NT2/D1 (cell line): ENCODE results near the gene ANP32E.
"Not testable (repeated sequence)": the region's sequence is repeated elsewhere in the genome, so short reads cannot be mapped to it uniquely, and the experiment has no call there.

Experiments used
- DNase-seq: peaks from one replicate; pipeline ENCODE4 v3.0.0-alpha.2; 2011; ENCODE audit warnings: low read depth, low spot score
- H3K27me3 ChIP-seq: 2 replicates; pipeline ENCODE4 v1.6.0; 2011; ENCODE audit warnings: mild to moderate bottlenecking; ENCODE audit not compliant: insufficient read length, insufficient read depth
- H3K36me3 ChIP-seq: 2 replicates; pipeline ENCODE4 v1.6.1; 2011; ENCODE audit warnings: mild to moderate bottlenecking, low read length, mixed read lengths; ENCODE audit not compliant: insufficient read depth, insufficient read length
- H3K4me1 ChIP-seq: 2 replicates; pipeline ENCODE4 v1.5.1; 2011; ENCODE audit not compliant: insufficient read depth, insufficient read length
- H3K4me3 ChIP-seq: 2 replicates; pipeline ENCODE4 v1.5.1; 2011; ENCODE audit warnings: low read depth; ENCODE audit not compliant: insufficient read length
- H3K9ac ChIP-seq: 2 replicates; pipeline ENCODE4 v1.6.0; 2011; ENCODE audit warnings: low read depth; ENCODE audit not compliant: insufficient read length
- H3K9me3 ChIP-seq: 2 replicates; pipeline ENCODE4 v1.5.1; 2011; ENCODE audit warnings: mild to moderate bottlenecking, low read length; ENCODE audit not compliant: insufficient read depth
- SUZ12 ChIP-seq: IDR thresholded peaks from 2 replicates; pipeline ENCODE4 v1.6.1; 2011; ENCODE audit not compliant: insufficient read length, insufficient read depth; ENCODE audit errors: extremely low read depth
- YY1 ChIP-seq: IDR thresholded peaks from 2 replicates; pipeline ENCODE4 v1.6.1; 2011; ENCODE audit not compliant: insufficient read length, insufficient read depth
- ZNF274 ChIP-seq: IDR thresholded peaks from 2 replicates; pipeline ENCODE4 v1.6.1; 2011; ENCODE audit warnings: mild to moderate bottlenecking, low read depth, low read length

Gene ANP32E

DNA sequence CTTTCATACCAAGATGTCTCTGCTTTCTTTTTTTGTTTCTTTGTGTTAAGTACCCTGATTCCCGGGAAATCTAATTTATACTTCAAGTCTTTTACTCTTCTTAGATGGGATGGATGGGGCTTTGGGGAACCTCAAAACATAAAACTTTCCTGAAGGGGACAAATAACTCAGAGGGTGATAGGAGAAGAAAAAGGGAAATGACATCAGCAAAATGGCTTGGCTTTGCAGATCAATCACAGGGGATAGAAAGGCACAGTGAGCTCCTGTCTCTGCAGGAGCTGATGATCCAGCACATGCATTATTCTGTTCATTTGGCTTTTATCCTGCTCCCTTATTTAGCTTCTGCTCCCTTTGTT, 20.3 kb upstream of the ANP32E start:
- no peaks in the 10 kb centered on the region for H3K4me1 ChIP-seq
- TF ChIP-seq ZNF274 (no peak), YY1 (no peak), SUZ12 (no peak)
- peaks cover 3% of the 10 kb centered on the region for H3K36me3 ChIP-seq
- no peaks in the 10 kb centered on the region for H3K9me3 ChIP-seq
- H3K27me3 ChIP-seq: no peaks in the 10 kb centered on the region
- H3K4me3 ChIP-seq: peak overlapping the region; percentile 63
- DNase-seq: no peak
- H3K9ac ChIP-seq: peak overlapping the region; percentile 85

DNA sequence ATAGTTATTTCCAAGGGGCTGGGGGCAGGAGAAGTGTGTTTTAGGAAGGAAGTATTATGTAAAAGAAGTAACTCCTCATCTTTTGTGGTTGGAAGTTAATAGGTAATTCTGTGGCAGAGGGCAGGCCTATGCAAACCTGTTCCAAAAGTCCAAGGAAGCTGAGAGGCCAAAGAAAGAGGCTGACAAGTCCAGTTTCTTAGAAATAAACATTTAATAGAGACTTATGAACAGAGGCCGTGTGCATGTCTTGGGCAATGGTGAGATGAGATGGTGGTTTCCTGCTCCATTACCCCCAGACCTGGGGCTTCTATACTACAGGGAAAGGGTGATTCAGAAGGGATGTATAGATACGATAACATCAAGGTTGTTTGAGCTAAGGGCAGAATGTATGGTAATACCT, 14.0 kb upstream of the ANP32E start:
- no peaks in the 10 kb centered on the region for H3K9me3 ChIP-seq
- no peak overlapping the region for H3K9ac ChIP-seq
- DNase-seq: no peak
- H3K4me3 ChIP-seq: no peak overlapping the region
- H3K36me3 ChIP-seq: no peaks in the 10 kb centered on the region
- no peaks in the 10 kb centered on the region for H3K27me3 ChIP-seq
- no peaks in the 10 kb centered on the region for H3K4me1 ChIP-seq
- no peak for TF ChIP-seq ZNF274
- TF ChIP-seq SUZ12: no peak
- no peak for TF ChIP-seq YY1

DNA sequence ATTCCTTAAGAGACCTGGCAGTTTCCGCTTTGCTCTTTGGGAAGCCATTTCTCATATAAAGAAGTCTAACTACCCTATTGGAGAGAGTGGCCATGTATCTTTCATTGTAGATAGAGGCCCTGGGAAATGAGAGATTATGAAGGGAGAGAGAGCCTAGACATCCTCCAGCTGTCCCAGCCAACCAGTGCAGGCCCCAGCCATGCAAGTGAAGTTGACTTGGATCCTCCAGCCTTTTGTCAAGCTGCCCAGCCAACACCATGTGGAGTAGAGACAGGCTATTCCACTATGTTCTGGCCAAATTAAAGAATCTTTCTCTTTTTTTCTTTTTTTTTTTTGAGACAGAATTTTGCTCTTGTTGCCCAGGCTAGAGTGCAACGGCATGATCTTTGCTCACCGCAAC, 7.1 kb upstream of the ANP32E start:
- TF ChIP-seq ZNF274 (no peak), YY1 (no peak)
- Histone ChIP-seq H3K9ac (no peak overlapping the region), H3K9me3 (no peaks in the 10 kb centered on the region), H3K4me3 (no peak overlapping the region), H3K27me3 (no peaks in the 10 kb centered on the region), H3K36me3 (no peaks in the 10 kb centered on the region), H3K4me1 (no peaks in the 10 kb centered on the region)
- no peak for DNase-seq

DNA sequence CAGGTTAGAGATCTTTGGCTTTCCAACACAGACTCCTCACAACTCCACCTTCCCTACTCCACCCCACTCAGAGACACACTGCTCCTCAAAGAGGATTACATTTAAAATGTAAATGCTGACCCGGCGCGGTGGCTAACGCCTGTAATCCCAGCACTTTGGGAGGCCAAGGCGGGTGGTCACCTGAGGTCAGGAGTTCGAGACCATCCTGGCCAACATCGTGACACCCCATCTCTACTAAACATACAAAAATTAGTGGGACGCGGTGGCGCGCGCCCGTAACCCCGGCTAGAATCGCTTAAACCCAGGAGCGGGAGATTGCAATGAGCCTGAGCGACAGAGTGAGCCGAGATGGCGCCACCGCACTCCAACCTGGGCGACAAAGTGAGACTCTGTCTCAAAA, 1.8 kb upstream of the ANP32E start:
- TF ChIP-seq ZNF274 (no peak), YY1 (no peak), SUZ12 (no peak)
- Histone ChIP-seq H3K4me1 (peaks cover 2% of the 10 kb centered on the region), H3K27me3 (no peaks in the 10 kb centered on the region), H3K9ac (no peak overlapping the region), H3K9me3 (no peaks in the 10 kb centered on the region), H3K4me3 (no peak overlapping the region), H3K36me3 (no peaks in the 10 kb centered on the region)
- no peak for DNase-seq

DNA sequence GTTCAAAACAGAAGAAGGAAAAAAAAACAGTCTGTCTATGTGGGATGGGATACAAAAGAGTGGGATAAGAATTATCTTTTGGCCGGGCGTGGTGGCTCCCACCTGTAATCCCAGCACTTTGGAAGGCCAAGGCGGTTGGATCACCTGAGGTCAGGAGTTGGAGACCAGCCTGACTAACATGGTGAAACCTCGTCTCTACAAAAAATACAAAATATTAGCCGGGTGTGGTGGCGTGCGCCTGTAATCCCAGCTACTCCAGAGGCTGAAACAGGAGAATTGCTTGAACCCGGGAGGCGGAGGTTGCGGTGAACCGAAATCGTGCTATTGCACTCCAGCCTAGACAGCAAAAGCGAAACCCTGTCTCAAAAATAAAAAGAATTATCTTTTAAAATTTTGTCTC, 1.3 kb upstream of the ANP32E start:
- DNase-seq, H3K27me3 ChIP-seq, H3K36me3 ChIP-seq, H3K9ac ChIP-seq, H3K9me3 ChIP-seq, H3K4me3 ChIP-seq, H3K4me1 ChIP-seq: not testable (repeated sequence)

DNA sequence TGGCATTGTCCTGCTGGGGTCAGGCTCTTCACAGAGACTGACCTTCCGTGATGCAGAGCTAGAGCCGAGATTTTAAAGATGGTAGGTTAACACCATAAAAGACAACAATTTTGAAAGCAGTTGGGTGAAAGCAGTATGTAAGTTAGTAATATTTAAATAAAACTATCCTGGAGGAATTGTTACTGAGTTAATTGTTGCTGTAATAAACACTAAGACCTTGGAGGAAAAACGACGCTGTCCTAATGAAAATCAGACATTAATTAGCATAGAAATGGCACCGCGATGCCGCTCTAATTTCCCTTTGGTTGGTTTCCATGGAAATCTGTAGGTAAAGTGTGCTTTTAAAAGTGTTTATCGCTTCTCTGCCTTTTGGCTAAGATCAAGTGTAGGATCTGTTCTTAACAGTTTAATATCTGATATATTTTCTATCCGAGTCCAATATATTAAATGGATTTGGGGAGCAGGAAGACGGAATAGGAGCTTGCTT, 745 bp upstream of the ANP32E start:
- Histone ChIP-seq H3K4me1 (peaks cover 2% of the 10 kb centered on the region), H3K9ac (peak overlapping the region; percentile 85), H3K9me3 (no peaks in the 10 kb centered on the region), H3K27me3 (no peaks in the 10 kb centered on the region), H3K4me3 (peak overlapping the region; percentile 95), H3K36me3 (peaks cover 2% of the 10 kb centered on the region)
- no peak for TF ChIP-seq SUZ12
- no peak for TF ChIP-seq YY1
- no peak for TF ChIP-seq ZNF274
- no peak for DNase-seq

DNA sequence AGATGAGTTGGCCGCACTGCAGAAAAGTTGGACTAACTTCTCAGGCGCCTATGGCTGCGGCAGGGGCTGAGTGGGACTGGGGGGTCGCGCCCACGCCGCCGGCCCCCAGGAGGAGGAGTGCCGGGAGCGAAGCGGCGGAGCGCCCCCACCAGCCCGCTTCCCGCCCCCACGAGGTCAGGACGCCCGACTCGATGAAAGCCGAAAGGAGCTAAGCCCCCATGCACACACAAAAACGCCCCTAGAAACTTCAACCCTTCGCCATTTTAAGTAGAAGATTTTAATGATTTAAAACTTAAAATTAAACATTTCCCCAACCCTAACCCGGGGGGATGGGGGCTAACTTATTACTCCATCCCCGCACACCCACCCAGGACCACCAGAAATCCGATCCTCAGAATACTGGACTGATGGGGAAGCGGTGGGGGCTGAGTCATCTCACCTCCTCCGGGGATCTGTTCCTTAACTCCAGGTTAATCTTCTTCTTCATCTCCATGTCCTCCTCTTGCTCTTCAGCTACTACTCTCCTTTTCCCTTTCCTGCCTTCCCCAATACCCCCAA, 539 bp downstream of the ANP32E start:
- H3K9me3 ChIP-seq: no peaks in the 10 kb centered on the region
- H3K27me3 ChIP-seq: no peaks in the 10 kb centered on the region
- peak overlapping the region; percentile 95 for H3K4me3 ChIP-seq
- TF ChIP-seq YY1: no peak
- TF ChIP-seq SUZ12: no peak
- no peak for TF ChIP-seq ZNF274
- DNase-seq: no peak
- H3K36me3 ChIP-seq: peaks cover 13% of the 10 kb centered on the region
- H3K9ac ChIP-seq: peak overlapping the region; percentile 100
- peaks cover 2% of the 10 kb centered on the region for H3K4me1 ChIP-seq
